Activated CD8-positive, alpha-beta T cell treated with anti-CD3 and anti-CD28 coated beads for 36 hours (primary cell): Measurements from ENCODE around the gene FILIP1. TPM values are rescaled to one million over a fixed set of nuclear protein-coding genes. Genes with fewer than 3 reads are reported as not detected.
A peak's percentile ranks its signal among the peaks of the same experiment; 100 is the strongest.
"Not testable (repeated sequence)": the region's sequence is repeated elsewhere in the genome, so short reads cannot be mapped to it uniquely, and the experiment has no call there.

Experiments used
- ATAC-seq: fragments of 200-7000 bp; cut with Tn5 transposase; one replicate; pipeline ENCODE4 v1.10.0; 2021; ENCODE audit warnings: mild to moderate bottlenecking, moderate library complexity
- CTCF ChIA-PET: fragments of 350-600 bp; sonication (Branson Sonifier 250); formaldehyde crosslinking; loops from one replicate; lab custom pipeline; 2021; ENCODE audit warnings: antibody characterized with exemption; lab: Charles Lee
- POLR2A ChIA-PET: fragments of 350-600 bp; sonication (Branson Sonifier 250); formaldehyde crosslinking; loops from one replicate; lab custom pipeline; 2021; ENCODE audit warnings: antibody characterized with exemption; lab: Charles Lee
- DNase-seq: peaks from one replicate; pipeline ENCODE4 v3.0.0-alpha.2; 2020
- H3K27ac Mint-ChIP-seq: one replicate; pipeline ENCODE4 v1.8.0; 2021; ENCODE audit warnings: mild to moderate bottlenecking, mixed read lengths
- H3K27me3 Mint-ChIP-seq: one replicate; pipeline ENCODE4 v1.8.0; 2021; ENCODE audit warnings: mixed read lengths
- H3K36me3 Mint-ChIP-seq: one replicate; pipeline ENCODE4 v1.8.0; 2021; ENCODE audit warnings: low read depth, mixed read lengths
- H3K4me1 Mint-ChIP-seq: one replicate; pipeline ENCODE4 v1.8.0; 2021; ENCODE audit warnings: low read depth, mixed read lengths
- H3K4me3 Mint-ChIP-seq: one replicate; pipeline ENCODE4 v1.8.0; 2021; ENCODE audit warnings: mild to moderate bottlenecking, moderate library complexity, mixed read lengths
- H3K9me3 Mint-ChIP-seq: one replicate; pipeline ENCODE4 v1.8.0; 2021; ENCODE audit warnings: mixed read lengths
- CTCF ChIP-seq: fragments of 200-600 bp; IDR thresholded peaks from one replicate; pipeline ENCODE4 v1.8.0; 2022; ENCODE audit warnings: antibody characterized with exemption, mild to moderate bottlenecking
- intact Hi-C: fragments of 100-400 bp; cut with micrococcal nuclease; formaldehyde crosslinking; loops from one replicate; pipeline ENCODE4 v1.10.0; 2022
- total RNA-seq, 2 experiments: library from RNA; stranded (reverse); gene quantifications; one replicate each; pipeline ENCODE4 v1.2.3, GENCODE V29; 2021

Gene FILIP1
- total RNA-seq, 2 experiments from 2014 or later, result 0.07 TPM; not detected in 1

- Mint-ChIP-seq H3K27me3 (peaks cover 29% of the 10 kb centered on the region), H3K4me3 (no peak overlapping the region), H3K27ac (no peak overlapping the region), H3K4me1 (no peaks in the 10 kb centered on the region), H3K36me3 (no peaks in the 10 kb centered on the region), H3K9me3 (no peaks in the 10 kb centered on the region)
- TF ChIP-seq CTCF, result no peak
- no peak for DNase-seq
- ATAC-seq, result no peak
- POLR2A ChIA-PET, result no interaction called here
- CTCF ChIA-PET, result no interaction called here
- intact Hi-C loops, result no loop called here
Measured at GRCh38 chr6:75414445-75415021, 79.1 kb downstream of the FILIP1 start.

GRCh38 chr6:75412969-75413662 is 80.5 kb downstream of the FILIP1 start:
- ATAC-seq (no peak), DNase-seq (no peak)
- no peaks in the 10 kb centered on the region for H3K4me1 Mint-ChIP-seq
- no peak for TF ChIP-seq CTCF
- H3K27ac Mint-ChIP-seq, result no peak overlapping the region
- no peak overlapping the region for H3K4me3 Mint-ChIP-seq
- ChIA-PET POLR2A (no interaction called here), CTCF (no interaction called here)
- peaks cover 25% of the 10 kb centered on the region for H3K27me3 Mint-ChIP-seq
- intact Hi-C loops, result no loop called here
- no peaks in the 10 kb centered on the region for H3K36me3 Mint-ChIP-seq
- no peaks in the 10 kb centered on the region for H3K9me3 Mint-ChIP-seq

GRCh38 chr6:75410564-75410963 is 83.0 kb downstream of the FILIP1 start:
- H3K27ac Mint-ChIP-seq, ATAC-seq, H3K36me3 Mint-ChIP-seq, POLR2A ChIA-PET, H3K4me3 Mint-ChIP-seq, CTCF ChIA-PET, H3K9me3 Mint-ChIP-seq, intact Hi-C loops, DNase-seq, H3K4me1 Mint-ChIP-seq: not testable (repeated sequence)
- H3K27me3 Mint-ChIP-seq, result peaks cover 17% of the 10 kb centered on the region

DNA sequence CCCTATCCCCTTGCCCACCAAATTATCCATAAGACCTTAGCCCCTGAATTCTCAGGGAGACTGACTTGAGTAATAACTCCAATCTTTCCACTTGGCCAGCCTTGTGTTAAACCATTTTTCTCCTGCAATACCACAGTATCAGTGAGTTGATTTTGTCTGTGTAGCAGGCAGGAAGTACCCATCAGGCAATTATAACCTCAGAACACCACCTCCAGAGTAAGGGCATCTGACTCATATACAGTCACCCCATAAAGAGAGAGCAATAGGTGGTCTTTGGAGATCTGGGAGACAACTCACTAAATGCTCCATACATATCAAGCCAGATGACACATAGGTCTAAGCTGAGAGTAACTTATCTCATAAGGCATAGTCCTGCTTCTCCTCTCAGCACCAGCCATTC is 83.7 kb downstream of the FILIP1 start:
- POLR2A ChIA-PET, result no interaction called here

GRCh38 chr6:75409286-75409685 is 84.3 kb downstream of the FILIP1 start:
- no peak overlapping the region for H3K4me3 Mint-ChIP-seq
- no peak for TF ChIP-seq CTCF
- DNase-seq, result no peak
- intact Hi-C loops, result no loop called here
- POLR2A ChIA-PET, result no interaction called here
- CTCF ChIA-PET, result no interaction called here
- ATAC-seq, result no peak
- no peak overlapping the region for H3K27ac Mint-ChIP-seq
- H3K36me3 Mint-ChIP-seq, result no peaks in the 10 kb centered on the region
- H3K27me3 Mint-ChIP-seq, result peaks cover 11% of the 10 kb centered on the region
- H3K4me1 Mint-ChIP-seq, result no peaks in the 10 kb centered on the region
- no peaks in the 10 kb centered on the region for H3K9me3 Mint-ChIP-seq

More for the DNA sequence above, 83.7 kb downstream of the FILIP1 start:
- Mint-ChIP-seq H3K4me3 (no peak overlapping the region), H3K9me3 (no peaks in the 10 kb centered on the region), H3K36me3 (no peaks in the 10 kb centered on the region), H3K27me3 (peaks cover 15% of the 10 kb centered on the region), H3K27ac (no peak overlapping the region), H3K4me1 (no peaks in the 10 kb centered on the region)
- ATAC-seq (peak; percentile 51), DNase-seq (no peak)
- TF ChIP-seq CTCF, result no peak
- intact Hi-C loops, result no loop called here
- CTCF ChIA-PET, result no interaction called here
